Neural cell (in vitro differentiated cells): ENCODE data around the gene SRRM5.

Source experiments
- CTCF ChIP-seq: fragments of 450-650 bp; IDR thresholded peaks from 2 replicates; pipeline ENCODE4 v1.5.1; 2014; ENCODE audit warnings: antibody characterized with exemption, mild to moderate bottlenecking, moderate library complexity; ENCODE audit not compliant: poor library complexity, severe bottlenecking
- EP300 ChIP-seq: fragments of 450-650 bp; conservative IDR thresholded peaks from 2 replicates; pipeline ENCODE4 v1.6.1; 2014; ENCODE audit warnings: antibody characterized with exemption, mild to moderate bottlenecking, moderate library complexity; ENCODE audit not compliant: poor library complexity, severe bottlenecking
- EZH2 ChIP-seq: fragments of 200-600, 300-800 bp; shearing (Covaris generic), sonication (generic); IDR thresholded peaks from 2 replicates; pipeline ENCODE4 v1.6.1; 2014; ENCODE audit warnings: antibody characterized with exemption, low read length, borderline replicate concordance, mild to moderate bottlenecking; ENCODE audit not compliant: insufficient read depth, poor library complexity, severe bottlenecking
- MXI1 ChIP-seq: fragments of 450-650 bp; conservative IDR thresholded peaks from 2 replicates; pipeline ENCODE4 v1.6.1; 2014; ENCODE audit warnings: antibody characterized with exemption, mild to moderate bottlenecking; ENCODE audit not compliant: poor library complexity, severe bottlenecking
- POLR2AphosphoS5 ChIP-seq: IDR thresholded peaks from 2 replicates; pipeline ENCODE4 v1.6.1; 2012
- RAD21 ChIP-seq: fragments of 450-650 bp; conservative IDR thresholded peaks from 2 replicates; pipeline ENCODE4 v1.6.1; 2014; ENCODE audit warnings: antibody characterized with exemption, mild to moderate bottlenecking, moderate library complexity
- REST ChIP-seq: IDR thresholded peaks from 2 replicates; pipeline ENCODE4 v1.6.1; 2012; ENCODE audit warnings: borderline replicate concordance
- SMC3 ChIP-seq: fragments of 450-650 bp; conservative IDR thresholded peaks from 2 replicates; pipeline ENCODE4 v1.6.1; 2014; ENCODE audit warnings: antibody characterized with exemption, mild to moderate bottlenecking, moderate library complexity; ENCODE audit not compliant: poor library complexity

- TF ChIP-seq POLR2AphosphoS5 (no peak), EZH2 (no peak), CTCF (no peak), EP300 (no peak), MXI1 (no peak), SMC3 (no peak), REST (no peak), RAD21 (no peak)
Measured at GRCh38 chr19:43662487-43662886, 50.6 kb downstream of the SRRM5 start.
